ENCODE measurements around the gene INTS1.

DNA sequence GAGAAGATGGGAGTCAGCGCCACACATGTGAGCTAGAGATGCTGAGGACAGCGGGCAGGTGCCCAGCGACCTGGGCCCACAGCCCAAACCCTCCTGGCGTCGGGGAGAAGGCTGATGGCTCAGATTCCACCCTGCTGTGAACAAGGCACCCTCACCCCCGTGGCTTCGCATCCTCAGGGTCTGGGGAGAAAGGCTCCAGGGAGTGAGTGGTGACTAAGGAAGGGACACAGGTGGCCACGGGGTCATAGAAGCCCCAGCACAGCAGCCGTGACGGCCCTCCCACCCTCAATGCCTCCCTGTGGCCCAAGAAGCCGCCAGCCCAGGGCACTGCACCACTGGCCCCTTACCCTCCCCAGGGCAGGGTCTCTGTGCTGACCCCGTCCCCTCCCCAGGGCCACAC is 19.6 kb downstream of the INTS1 start:
- TF ChIP-seq, protein P1, sequence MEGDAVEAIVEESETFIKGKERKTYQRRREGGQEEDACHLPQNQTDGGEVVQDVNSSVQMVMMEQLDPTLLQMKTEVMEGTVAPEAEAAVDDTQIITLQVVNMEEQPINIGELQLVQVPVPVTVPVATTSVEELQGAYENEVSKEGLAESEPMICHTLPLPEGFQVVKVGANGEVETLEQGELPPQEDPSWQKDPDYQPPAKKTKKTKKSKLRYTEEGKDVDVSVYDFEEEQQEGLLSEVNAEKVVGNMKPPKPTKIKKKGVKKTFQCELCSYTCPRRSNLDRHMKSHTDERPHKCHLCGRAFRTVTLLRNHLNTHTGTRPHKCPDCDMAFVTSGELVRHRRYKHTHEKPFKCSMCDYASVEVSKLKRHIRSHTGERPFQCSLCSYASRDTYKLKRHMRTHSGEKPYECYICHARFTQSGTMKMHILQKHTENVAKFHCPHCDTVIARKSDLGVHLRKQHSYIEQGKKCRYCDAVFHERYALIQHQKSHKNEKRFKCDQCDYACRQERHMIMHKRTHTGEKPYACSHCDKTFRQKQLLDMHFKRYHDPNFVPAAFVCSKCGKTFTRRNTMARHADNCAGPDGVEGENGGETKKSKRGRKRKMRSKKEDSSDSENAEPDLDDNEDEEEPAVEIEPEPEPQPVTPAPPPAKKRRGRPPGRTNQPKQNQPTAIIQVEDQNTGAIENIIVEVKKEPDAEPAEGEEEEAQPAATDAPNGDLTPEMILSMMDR (IDR thresholded peaks at IDR 0.05 in 2 of 3, conservative IDR thresholded peaks at IDR 0.05 in 1 of 3; ENCODE audit: control insufficient read depth in 2 of 3, extremely low read depth in 1 of 3, insufficient read depth in 1 of 3, low read depth in 3 of 3, low read length in 3 of 3): no peak
- TF ChIP-seq ATF7 (IDR thresholded peaks at IDR 0.05; ENCODE audit: low read depth) (no peak), NR2C1 (IDR thresholded peaks at IDR 0.05) (no peak), CEBPB (IDR thresholded peaks at IDR 0.05; ENCODE audit: borderline replicate concordance in 1 of 2, low read depth in 2 of 2, low read length in 2 of 2) (no peak), POLR2AphosphoS5 (IDR thresholded peaks at IDR 0.05; ENCODE audit: low read length) (no peak)
- TF ChIP-seq, protein P2, sequence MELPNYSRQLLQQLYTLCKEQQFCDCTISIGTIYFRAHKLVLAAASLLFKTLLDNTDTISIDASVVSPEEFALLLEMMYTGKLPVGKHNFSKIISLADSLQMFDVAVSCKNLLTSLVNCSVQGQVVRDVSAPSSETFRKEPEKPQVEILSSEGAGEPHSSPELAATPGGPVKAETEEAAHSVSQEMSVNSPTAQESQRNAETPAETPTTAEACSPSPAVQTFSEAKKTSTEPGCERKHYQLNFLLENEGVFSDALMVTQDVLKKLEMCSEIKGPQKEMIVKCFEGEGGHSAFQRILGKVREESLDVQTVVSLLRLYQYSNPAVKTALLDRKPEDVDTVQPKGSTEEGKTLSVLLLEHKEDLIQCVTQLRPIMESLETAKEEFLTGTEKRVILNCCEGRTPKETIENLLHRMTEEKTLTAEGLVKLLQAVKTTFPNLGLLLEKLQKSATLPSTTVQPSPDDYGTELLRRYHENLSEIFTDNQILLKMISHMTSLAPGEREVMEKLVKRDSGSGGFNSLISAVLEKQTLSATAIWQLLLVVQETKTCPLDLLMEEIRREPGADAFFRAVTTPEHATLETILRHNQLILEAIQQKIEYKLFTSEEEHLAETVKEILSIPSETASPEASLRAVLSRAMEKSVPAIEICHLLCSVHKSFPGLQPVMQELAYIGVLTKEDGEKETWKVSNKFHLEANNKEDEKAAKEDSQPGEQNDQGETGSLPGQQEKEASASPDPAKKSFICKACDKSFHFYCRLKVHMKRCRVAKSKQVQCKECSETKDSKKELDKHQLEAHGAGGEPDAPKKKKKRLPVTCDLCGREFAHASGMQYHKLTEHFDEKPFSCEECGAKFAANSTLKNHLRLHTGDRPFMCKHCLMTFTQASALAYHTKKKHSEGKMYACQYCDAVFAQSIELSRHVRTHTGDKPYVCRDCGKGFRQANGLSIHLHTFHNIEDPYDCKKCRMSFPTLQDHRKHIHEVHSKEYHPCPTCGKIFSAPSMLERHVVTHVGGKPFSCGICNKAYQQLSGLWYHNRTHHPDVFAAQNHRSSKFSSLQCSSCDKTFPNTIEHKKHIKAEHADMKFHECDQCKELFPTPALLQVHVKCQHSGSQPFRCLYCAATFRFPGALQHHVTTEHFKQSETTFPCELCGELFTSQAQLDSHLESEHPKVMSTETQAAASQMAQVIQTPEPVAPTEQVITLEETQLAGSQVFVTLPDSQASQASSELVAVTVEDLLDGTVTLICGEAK (IDR thresholded peaks at IDR 0.05; ENCODE audit: borderline replicate concordance): no peak

All from GM12878 (cell line).